Superior temporal gyrus (tissue), 1 donor: Measurements from ENCODE around the gene PPP1R15A.
A peak's percentile ranks its signal among the peaks of the same experiment; 100 is the strongest.
"Not testable (repeated sequence)": the region's sequence is repeated elsewhere in the genome, so short reads cannot be mapped to it uniquely, and the experiment has no call there.

ENCODE experiments used
- DNase-seq: peaks from one replicate; pipeline ENCODE4 v3.0.0-alpha.2; 2016; ENCODE audit errors: extremely low spot score

Gene PPP1R15A

GRCh38 chr19:48881741-48882657, 9.8 kb downstream of the PPP1R15A start:
- DNase-seq: no peak

GRCh38 chr19:48883726-48884125, 11.5 kb downstream of the PPP1R15A start:
- DNase-seq: no peak

GRCh38 chr19:48887861-48888612, 15.8 kb downstream of the PPP1R15A start:
- DNase-seq: no peak

GRCh38 chr19:48889496-48889895, 17.3 kb downstream of the PPP1R15A start:
- DNase-seq: not testable (repeated sequence)

GRCh38 chr19:48890551-48890950, 18.3 kb downstream of the PPP1R15A start:
- no peak for DNase-seq

- no peak for DNase-seq
These were observed 23.0 kb downstream of the PPP1R15A start for GRCh38 chr19:48895226-48895625.

GRCh38 chr19:48896191-48896720, 24.0 kb downstream of the PPP1R15A start:
- DNase-seq: no peak

- no peak for DNase-seq
These were observed 25.0 kb downstream of the PPP1R15A start for GRCh38 chr19:48897181-48897580.

- DNase-seq: not testable (repeated sequence)
These were observed 27.1 kb downstream of the PPP1R15A start for GRCh38 chr19:48899386-48899749.

- DNase-seq: peak; percentile 99
These were observed 27.7 kb downstream of the PPP1R15A start, which contains the start of gene NUCB1 for GRCh38 chr19:48899781-48900476. NUCB1 (plus strand) TSS chr19:48900312; CDS start chr19:48900797, 485 bp downstream.

GRCh38 chr19:48900477-48901406, 28.5 kb downstream of the PPP1R15A start:
- DNase-seq: peak; percentile 26

- not testable (repeated sequence) for DNase-seq
These were observed 30.1 kb downstream of the PPP1R15A start for GRCh38 chr19:48902291-48902690.

- DNase-seq: not testable (repeated sequence)
These were observed 31.6 kb downstream of the PPP1R15A start for GRCh38 chr19:48903788-48904187.

- no peak for DNase-seq
These were observed 33.4 kb downstream of the PPP1R15A start for GRCh38 chr19:48905664-48906063.

GRCh38 chr19:48906324-48906723, 34.1 kb downstream of the PPP1R15A start:
- DNase-seq: no peak

- no peak for DNase-seq
These were observed 35.5 kb downstream of the PPP1R15A start for GRCh38 chr19:48907671-48908070.

GRCh38 chr19:48909424-48910077, 37.3 kb downstream of the PPP1R15A start:
- DNase-seq: not testable (repeated sequence)

GRCh38 chr19:48910803-48911202, 38.6 kb downstream of the PPP1R15A start:
- no peak for DNase-seq

GRCh38 chr19:48913114-48913889, 41.1 kb downstream of the PPP1R15A start:
- DNase-seq: no peak
